ENCODE data around the gene COPS4.
"Not testable (repeated sequence)": the region's sequence is repeated elsewhere in the genome, so short reads cannot be mapped to it uniquely, and the experiment has no call there.

Gene COPS4

GRCh38 chr4:83002329-83002728, 32.7 kb upstream of the COPS4 start:
- Histone ChIP-seq H3K36me3 (ENCODE audit: control insufficient read depth in 4 of 4, insufficient read depth in 4 of 4, low read length in 3 of 4) (peaks cover 0 to 2% (median 0%) of the 10 kb centered on the region in 4 experiments), H3K27ac (ENCODE audit: insufficient read depth in 1 of 2, low read depth in 1 of 2, low read length in 2 of 2, poor library complexity in 1 of 2, severe bottlenecking in 2 of 2) (no peak overlapping the region), H3K9me3 (ENCODE audit: control extremely low read depth in 1 of 5, control insufficient read depth in 4 of 5, insufficient read depth in 2 of 5, low read depth in 1 of 5, low read length in 4 of 5) (no peaks in the 10 kb centered on the region), H3K4me3 (ENCODE audit: control insufficient read depth in 1 of 7, extremely low read depth in 1 of 7, insufficient read depth in 4 of 7, low read depth in 2 of 7, low read length in 6 of 7) (no peak overlapping the region), H3K27me3 (replicated peaks in 2 of 5; ENCODE audit: control insufficient read depth in 4 of 5, insufficient read depth in 5 of 5, low read length in 4 of 5) (no peaks in the 10 kb centered on the region), H3K4me1 (ENCODE audit: control extremely low read depth in 1 of 4, control insufficient read depth in 4 of 4, insufficient read depth in 4 of 4, low read length in 3 of 4) (no peaks in the 10 kb centered on the region)
- no CpG with 5 or more reads among the region's 3 CpGs for WGBS (ENCODE audit: insufficient coverage)
- ChIA-PET POLR2A (no interaction called here), CTCF (interaction anchor here (1.5 to 3.0 kb wide), 2 partner anchors 11 to 33 kb away, joined by 4 to 16 read pairs; partner anchors contain the start of gene COPS4)
- DNase-seq = no peak

- H3K36me3 ChIP-seq (ENCODE audit: control insufficient read depth in 4 of 4, insufficient read depth in 4 of 4, low read length in 3 of 4); H3K4me1 ChIP-seq (ENCODE audit: control extremely low read depth in 1 of 4, control insufficient read depth in 4 of 4, insufficient read depth in 4 of 4, low read length in 3 of 4); H3K27me3 ChIP-seq (replicated peaks in 2 of 5; ENCODE audit: control insufficient read depth in 4 of 5, insufficient read depth in 5 of 5, low read length in 4 of 5); H3K4me3 ChIP-seq (ENCODE audit: control insufficient read depth in 1 of 7, extremely low read depth in 1 of 7, insufficient read depth in 4 of 7, low read depth in 2 of 7, low read length in 6 of 7); H3K9me3 ChIP-seq (ENCODE audit: control extremely low read depth in 1 of 5, control insufficient read depth in 4 of 5, insufficient read depth in 2 of 5, low read depth in 1 of 5, low read length in 4 of 5); H3K27ac ChIP-seq (ENCODE audit: insufficient read depth in 1 of 2, low read depth in 1 of 2, low read length in 2 of 2, poor library complexity in 1 of 2, severe bottlenecking in 2 of 2); DNase-seq; POLR2A ChIA-PET: not testable (repeated sequence)
- 93% methylated on average over 6 of the region's 14 CpGs for WGBS (ENCODE audit: insufficient coverage)
- CTCF ChIA-PET = interaction anchor here (1.1 to 3.0 kb wide), 3 partner anchors 12 to 32 kb away, joined by 3 to 16 read pairs (median 4); partner anchors contain the start of gene COPS4
Measured at GRCh38 chr4:83003044-83003791, 31.8 kb upstream of the COPS4 start.

GRCh38 chr4:83009529-83009928, 25.5 kb upstream of the COPS4 start:
- no peak for DNase-seq
- H3K4me3 ChIP-seq (ENCODE audit: control insufficient read depth in 1 of 7, extremely low read depth in 1 of 7, insufficient read depth in 4 of 7, low read depth in 2 of 7, low read length in 6 of 7) = peak overlapping the region in 6 of 7 experiments; percentile 80 to 97 (median 90)
- peak overlapping the region; percentile 84 to 95 for H3K27ac ChIP-seq (ENCODE audit: insufficient read depth in 1 of 2, low read depth in 1 of 2, low read length in 2 of 2, poor library complexity in 1 of 2, severe bottlenecking in 2 of 2)
- H3K4me1 ChIP-seq (ENCODE audit: control extremely low read depth in 1 of 4, control insufficient read depth in 4 of 4, insufficient read depth in 4 of 4, low read length in 3 of 4) = peaks cover 21 to 42% (median 29%) of the 10 kb centered on the region in 4 experiments
- peaks cover 0 to 2% (median 0%) of the 10 kb centered on the region in 4 experiments for H3K36me3 ChIP-seq (ENCODE audit: control insufficient read depth in 4 of 4, insufficient read depth in 4 of 4, low read length in 3 of 4)
- H3K27me3 ChIP-seq (replicated peaks in 2 of 5; ENCODE audit: control insufficient read depth in 4 of 5, insufficient read depth in 5 of 5, low read length in 4 of 5) = no peaks in the 10 kb centered on the region
- CTCF ChIA-PET = interaction anchor here (1.2 to 1.3 kb wide), 2 partner anchors 19 to 66 kb away, joined by 3 to 4 read pairs; no protein-coding TSS in a partner anchor
- no peaks in the 10 kb centered on the region for H3K9me3 ChIP-seq (ENCODE audit: control extremely low read depth in 1 of 5, control insufficient read depth in 4 of 5, insufficient read depth in 2 of 5, low read depth in 1 of 5, low read length in 4 of 5)
- no CpG with 5 or more reads among the region's 3 CpGs for WGBS (ENCODE audit: insufficient coverage)
- POLR2A ChIA-PET = interaction anchor here (1.1 kb wide), 1 partner anchor 109 kb away, joined by 3 read pairs; the partner anchor contains the start of gene THAP9

- peak overlapping the region; percentile 80 to 97 (median 86) for H3K4me3 ChIP-seq (ENCODE audit: control insufficient read depth in 1 of 7, extremely low read depth in 1 of 7, insufficient read depth in 4 of 7, low read depth in 2 of 7, low read length in 6 of 7)
- H3K27ac ChIP-seq (ENCODE audit: insufficient read depth in 1 of 2, low read depth in 1 of 2, low read length in 2 of 2, poor library complexity in 1 of 2, severe bottlenecking in 2 of 2) = peak overlapping the region; percentile 84 to 95
- H3K27me3 ChIP-seq (replicated peaks in 2 of 5; ENCODE audit: control insufficient read depth in 4 of 5, insufficient read depth in 5 of 5, low read length in 4 of 5) = no peaks in the 10 kb centered on the region
- peak in 2 of 3 donors; percentile 69 to 72 for DNase-seq
- 0% methylated on average over 14 of the region's 14 CpGs for WGBS (ENCODE audit: insufficient coverage)
- POLR2A ChIA-PET = interaction anchor here (1.1 kb wide), 1 partner anchor 110 kb away, joined by 3 read pairs; the partner anchor contains the start of gene THAP9
- no peaks in the 10 kb centered on the region for H3K9me3 ChIP-seq (ENCODE audit: control extremely low read depth in 1 of 5, control insufficient read depth in 4 of 5, insufficient read depth in 2 of 5, low read depth in 1 of 5, low read length in 4 of 5)
- H3K4me1 ChIP-seq (ENCODE audit: control extremely low read depth in 1 of 4, control insufficient read depth in 4 of 4, insufficient read depth in 4 of 4, low read length in 3 of 4) = peaks cover 21 to 42% (median 29%) of the 10 kb centered on the region in 4 experiments
- H3K36me3 ChIP-seq (ENCODE audit: control insufficient read depth in 4 of 4, insufficient read depth in 4 of 4, low read length in 3 of 4) = peaks cover 0 to 2% (median 0%) of the 10 kb centered on the region in 4 experiments
- CTCF ChIA-PET = interaction anchor here (1.2 to 1.8 kb wide), 4 partner anchors 19 to 169 kb away, joined by 3 to 6 read pairs (median 4); no protein-coding TSS in a partner anchor
Measured at GRCh38 chr4:83010111-83010521, 24.9 kb upstream of the COPS4 start.

GRCh38 chr4:83010522-83011318, 24.3 kb upstream of the COPS4 start, which contains the start of gene LIN54:
LIN54 (minus strand) TSS chr4:83010823; CDS start chr4:82984844, 25,979 bp downstream.
- H3K4me3 ChIP-seq (ENCODE audit: control insufficient read depth in 1 of 7, extremely low read depth in 1 of 7, insufficient read depth in 4 of 7, low read depth in 2 of 7, low read length in 6 of 7) = peak within 1 kb of the TSS; percentile 80 to 97 (median 86)
- H3K27ac ChIP-seq (ENCODE audit: insufficient read depth in 1 of 2, low read depth in 1 of 2, low read length in 2 of 2, poor library complexity in 1 of 2, severe bottlenecking in 2 of 2) = peak within 1 kb of the TSS; percentile 84 to 95
- ChIA-PET CTCF (interaction anchor here (0.7 to 1.8 kb wide), 10 partner anchors 20 to 270 kb away, joined by 3 to 6 read pairs (median 3); no protein-coding TSS in a partner anchor), POLR2A (interaction anchor here (0.8 to 1.5 kb wide), 2 partner anchors 24 to 111 kb away, joined by 3 to 5 read pairs; partner anchors contain the start of genes COPS4 and THAP9)
- no peaks in the 10 kb centered on the region for H3K27me3 ChIP-seq (replicated peaks in 2 of 5; ENCODE audit: control insufficient read depth in 4 of 5, insufficient read depth in 5 of 5, low read length in 4 of 5)
- WGBS (ENCODE audit: insufficient coverage) = 0% methylated on average over 22 of the region's 54 CpGs
- peak; percentile 83 to 93 (median 85) for DNase-seq
- peaks cover 0 to 2% (median 0%) of the 10 kb centered on the region in 4 experiments for H3K36me3 ChIP-seq (ENCODE audit: control insufficient read depth in 4 of 4, insufficient read depth in 4 of 4, low read length in 3 of 4)
- no peaks in the 10 kb centered on the region for H3K9me3 ChIP-seq (ENCODE audit: control extremely low read depth in 1 of 5, control insufficient read depth in 4 of 5, insufficient read depth in 2 of 5, low read depth in 1 of 5, low read length in 4 of 5)
- H3K4me1 ChIP-seq (ENCODE audit: control extremely low read depth in 1 of 4, control insufficient read depth in 4 of 4, insufficient read depth in 4 of 4, low read length in 3 of 4) = peaks cover 21 to 42% (median 29%) of the 10 kb centered on the region in 4 experiments

GRCh38 chr4:83011689-83012199, 23.2 kb upstream of the COPS4 start:
- Histone ChIP-seq H3K27ac (ENCODE audit: insufficient read depth in 1 of 2, low read depth in 1 of 2, low read length in 2 of 2, poor library complexity in 1 of 2, severe bottlenecking in 2 of 2) (peak overlapping the region in 1 of 2 experiments; percentile 89), H3K27me3 (replicated peaks in 2 of 5; ENCODE audit: control insufficient read depth in 4 of 5, insufficient read depth in 5 of 5, low read length in 4 of 5) (no peaks in the 10 kb centered on the region), H3K36me3 (ENCODE audit: control insufficient read depth in 4 of 4, insufficient read depth in 4 of 4, low read length in 3 of 4) (peaks cover 0 to 2% (median 0%) of the 10 kb centered on the region in 4 experiments), H3K9me3 (ENCODE audit: control extremely low read depth in 1 of 5, control insufficient read depth in 4 of 5, insufficient read depth in 2 of 5, low read depth in 1 of 5, low read length in 4 of 5) (no peaks in the 10 kb centered on the region), H3K4me3 (ENCODE audit: control insufficient read depth in 1 of 7, extremely low read depth in 1 of 7, insufficient read depth in 4 of 7, low read depth in 2 of 7, low read length in 6 of 7) (peak overlapping the region; percentile 77 to 97 (median 83)), H3K4me1 (ENCODE audit: control extremely low read depth in 1 of 4, control insufficient read depth in 4 of 4, insufficient read depth in 4 of 4, low read length in 3 of 4) (peaks cover 21 to 42% (median 29%) of the 10 kb centered on the region in 4 experiments)
- 0% methylated on average over 1 of the region's 5 CpGs for WGBS (ENCODE audit: insufficient coverage)
- DNase-seq = no peak
- POLR2A ChIA-PET = interaction anchor here (0.6 to 2.5 kb wide), 4 partner anchors 23 to 112 kb away, joined by 3 to 9 read pairs (median 4); partner anchors contain the start of genes COPS4 and THAP9
- CTCF ChIA-PET = interaction anchor here (0.7 to 1.8 kb wide), 12 partner anchors 22 to 269 kb away, joined by 3 to 8 read pairs (median 3); partner anchors contain the start of gene COPS4

All from common myeloid progenitor, CD34-positive (primary cell).